GM18498 (cell line): ENCODE measurements around the gene DEFB131A.
"Not testable (repeated sequence)": the region's sequence is repeated elsewhere in the genome, so short reads cannot be mapped to it uniquely, and the experiment has no call there.

Source experiments
- ATAC-seq: cut with Tn5 transposase; IDR thresholded peaks from one replicate; pipeline ENCODE4 v1.9.1; 2021; ENCODE audit warnings: mild to moderate bottlenecking, moderate library complexity; ENCODE audit not compliant: unreplicated experiment

Gene DEFB131A

DNA sequence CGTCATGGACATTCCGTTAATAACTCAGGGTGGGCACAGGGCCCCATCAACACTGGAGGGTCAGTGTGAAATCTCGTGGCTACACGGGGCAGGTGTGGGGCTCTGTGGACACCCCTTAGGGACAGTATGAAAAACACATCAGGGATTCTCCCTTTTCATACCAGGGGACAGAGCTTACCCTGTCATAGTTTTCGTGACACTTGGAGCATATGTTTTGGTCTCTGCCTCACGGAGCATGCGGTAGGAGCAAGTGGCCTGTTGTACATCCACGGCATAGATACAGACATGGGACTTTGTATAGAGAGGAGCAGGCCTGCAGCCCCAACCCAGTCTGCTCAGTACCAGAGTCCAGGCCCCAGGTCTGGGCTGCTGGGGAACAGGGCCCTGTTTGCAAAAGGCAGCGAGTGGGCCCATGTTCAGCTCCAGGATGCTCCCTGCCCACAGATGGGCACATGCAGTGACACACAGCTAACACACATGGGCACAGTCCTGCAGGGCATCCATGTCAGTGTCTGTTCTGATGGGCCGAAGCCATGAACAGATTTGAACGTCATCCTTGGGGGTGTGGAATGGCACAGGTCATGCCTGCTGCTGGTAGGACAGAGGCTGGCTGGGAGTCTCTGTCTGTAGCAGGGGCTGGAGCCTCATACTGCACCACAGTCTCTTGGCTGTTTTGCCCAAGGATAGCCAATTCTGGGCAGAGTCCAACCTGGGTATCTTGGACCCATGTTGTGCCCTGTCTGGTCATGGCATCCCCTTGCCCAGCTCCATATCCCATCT lies 50.2 kb downstream of the DEFB131A start:
- ATAC-seq = not testable (repeated sequence)

DNA sequence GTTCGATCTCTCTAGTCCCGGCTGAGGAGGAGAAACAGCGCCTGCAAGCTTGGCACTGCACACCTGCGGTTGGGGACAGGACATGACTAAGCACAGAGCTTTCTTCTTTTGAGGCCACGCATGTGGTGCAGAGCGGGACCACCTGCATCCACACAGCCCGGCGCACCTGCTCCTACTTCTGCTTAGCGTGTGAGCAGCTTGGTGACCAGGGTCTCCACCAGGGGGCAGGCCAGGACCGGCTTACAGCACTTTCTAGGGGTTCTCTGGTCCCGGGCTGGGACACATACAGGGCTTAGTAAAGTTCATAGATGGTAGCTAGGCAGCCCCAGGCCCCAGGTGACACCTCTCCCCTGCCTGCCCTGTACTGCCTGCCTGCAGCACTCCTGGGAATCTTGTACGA lies 51.2 kb downstream of the DEFB131A start:
- ATAC-seq = not testable (repeated sequence)

DNA sequence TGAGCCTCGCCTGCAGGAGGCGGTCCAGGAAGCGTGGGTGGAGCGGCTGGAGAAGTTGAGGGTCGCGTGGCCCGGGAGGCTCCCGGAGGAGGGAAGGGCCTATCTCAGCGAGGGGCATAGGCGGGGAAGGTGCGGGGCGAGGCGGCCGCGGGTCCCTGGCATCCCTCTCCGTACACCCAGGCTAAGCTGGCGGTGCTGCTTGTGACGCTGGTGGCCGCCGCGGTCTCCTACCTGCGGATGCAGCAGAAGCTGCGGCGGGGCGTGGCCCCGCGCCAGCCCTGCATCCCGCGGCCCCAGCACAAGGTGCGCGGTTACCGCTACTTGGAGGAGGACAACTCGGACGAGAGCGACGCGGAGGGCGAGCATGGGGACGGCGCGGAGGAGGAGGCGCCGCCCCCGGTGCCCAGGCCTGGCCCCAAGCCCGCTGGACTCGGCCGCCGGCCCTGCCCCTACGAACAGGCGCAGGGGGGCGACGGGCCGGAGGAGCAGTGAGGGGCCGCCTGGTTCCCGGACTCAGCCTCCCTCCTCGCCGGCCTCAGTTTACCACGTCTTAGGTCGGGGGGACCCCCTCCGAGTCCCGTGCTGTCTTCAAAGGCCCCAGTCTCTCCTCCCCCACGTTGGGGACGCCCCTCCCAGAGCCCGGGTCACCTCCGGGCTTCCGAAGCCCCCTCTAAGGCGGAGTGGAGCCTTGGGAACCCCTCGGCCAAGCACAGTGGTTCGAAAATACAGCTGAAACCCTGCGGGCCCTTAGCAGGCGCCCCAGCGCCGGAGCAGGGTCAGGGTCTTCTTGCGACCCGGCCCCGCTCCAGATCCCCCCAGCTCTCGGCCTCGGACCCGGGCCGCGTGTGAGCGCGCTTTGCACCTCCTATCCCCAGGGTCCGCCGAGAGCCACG lies 53.6 kb downstream of the DEFB131A start:
- ATAC-seq = not testable (repeated sequence)

DNA sequence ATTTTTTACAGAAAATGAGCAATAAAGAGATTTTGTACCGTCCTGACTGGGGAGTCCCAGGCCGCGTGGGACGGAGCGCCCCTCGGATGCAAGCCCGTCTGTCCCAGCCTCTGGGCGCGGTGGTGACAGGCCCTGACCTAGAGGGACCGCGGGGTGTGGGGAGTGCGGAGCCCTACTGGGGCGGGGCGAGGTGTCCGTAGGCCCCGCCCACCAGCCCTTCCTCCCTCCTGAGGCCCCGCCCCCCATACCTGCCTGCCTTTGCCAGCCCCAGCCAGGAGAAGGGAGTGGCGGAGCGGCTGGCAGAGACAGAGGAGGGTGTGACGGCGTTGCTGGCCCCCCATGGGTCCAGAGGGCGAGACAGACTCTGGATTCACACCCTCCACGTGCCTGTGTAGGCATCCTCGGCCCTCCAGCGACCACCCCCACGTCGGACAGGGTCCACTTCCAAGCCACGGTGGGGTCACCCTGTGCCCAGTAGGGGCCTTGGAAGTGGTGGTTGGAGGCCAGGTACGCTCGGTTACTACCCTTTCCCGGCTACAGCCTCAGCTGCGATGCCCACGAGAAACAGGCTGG lies 54.3 kb downstream of the DEFB131A start:
- ATAC-seq = not testable (repeated sequence)

DNA sequence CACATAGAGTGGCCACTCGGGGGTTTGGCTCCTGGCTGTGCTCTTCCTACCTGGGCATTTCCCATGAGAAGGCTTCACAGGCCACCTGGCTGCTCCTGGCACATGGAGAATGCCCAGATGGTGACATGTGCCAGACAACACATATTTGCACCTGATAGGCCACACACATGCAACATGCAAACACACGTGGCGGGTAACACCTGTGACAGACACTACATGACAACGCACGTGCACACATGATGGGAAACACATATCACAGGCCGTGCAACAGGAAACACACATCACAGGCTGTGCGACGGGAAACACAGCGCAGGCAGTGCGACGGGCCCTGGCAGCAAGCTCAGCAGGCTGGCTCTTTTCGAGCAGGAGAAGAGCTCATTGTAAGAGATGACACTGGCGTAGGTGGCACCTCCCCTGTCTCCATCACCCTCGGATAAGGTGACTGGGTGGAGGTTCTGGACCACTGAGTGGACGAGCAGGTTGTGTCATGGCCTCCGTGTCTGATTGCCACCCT lies 55.8 kb downstream of the DEFB131A start:
- not testable (repeated sequence) for ATAC-seq
